ENCODE results near the gene GPR17.

Gene GPR17

DNA sequence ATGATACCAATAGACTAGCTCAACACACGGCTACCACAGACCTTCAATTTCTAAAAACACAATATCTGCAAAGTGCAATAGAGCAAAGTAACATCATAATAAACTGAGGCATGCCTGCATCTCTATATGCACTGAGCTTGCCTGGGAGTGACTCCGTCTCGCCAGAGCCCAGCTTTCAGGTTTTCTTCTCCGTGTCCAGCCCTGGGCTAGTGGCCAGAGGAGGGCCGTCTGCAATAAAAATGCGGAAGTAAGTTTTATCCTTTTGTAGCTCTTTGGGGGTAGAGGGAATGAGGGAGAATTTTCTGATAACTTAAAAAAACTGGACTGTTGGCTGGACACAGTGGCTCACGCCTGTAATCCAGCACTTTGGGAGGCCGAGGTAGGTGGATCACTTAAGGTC is 41.0 kb upstream of the GPR17 start:
- TF ChIP-seq BACH2 (CRISPR knock-in tag; IDR thresholded peaks at IDR 0.05; ENCODE audit: borderline replicate concordance): no peak
- TF ChIP-seq CSDC2 (CRISPR knock-in tag; IDR thresholded peaks at IDR 0.05): no peak
- TF ChIP-seq TCF4 (CRISPR knock-in tag; IDR thresholded peaks at IDR 0.05; ENCODE audit: borderline replicate concordance): no peak
- TF ChIP-seq TOX (CRISPR knock-in tag; IDR thresholded peaks at IDR 0.05; ENCODE audit: borderline replicate concordance): no peak
- TF ChIP-seq, protein P1, sequence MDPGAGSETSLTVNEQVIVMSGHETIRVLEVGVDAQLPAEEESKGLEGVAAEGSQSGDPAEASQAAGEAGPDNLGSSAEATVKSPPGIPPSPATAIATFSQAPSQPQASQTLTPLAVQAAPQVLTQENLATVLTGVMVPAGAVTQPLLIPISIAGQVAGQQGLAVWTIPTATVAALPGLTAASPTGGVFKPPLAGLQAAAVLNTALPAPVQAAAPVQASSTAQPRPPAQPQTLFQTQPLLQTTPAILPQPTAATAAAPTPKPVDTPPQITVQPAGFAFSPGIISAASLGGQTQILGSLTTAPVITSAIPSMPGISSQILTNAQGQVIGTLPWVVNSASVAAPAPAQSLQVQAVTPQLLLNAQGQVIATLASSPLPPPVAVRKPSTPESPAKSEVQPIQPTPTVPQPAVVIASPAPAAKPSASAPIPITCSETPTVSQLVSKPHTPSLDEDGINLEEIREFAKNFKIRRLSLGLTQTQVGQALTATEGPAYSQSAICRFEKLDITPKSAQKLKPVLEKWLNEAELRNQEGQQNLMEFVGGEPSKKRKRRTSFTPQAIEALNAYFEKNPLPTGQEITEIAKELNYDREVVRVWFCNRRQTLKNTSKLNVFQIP (CRISPR knock-in tag; IDR thresholded peaks at IDR 0.05; ENCODE audit: borderline replicate concordance, low read depth): no peak
- no peak for TF ChIP-seq ESRRG (CRISPR knock-in tag; IDR thresholded peaks at IDR 0.05)
- TF ChIP-seq, protein P2, sequence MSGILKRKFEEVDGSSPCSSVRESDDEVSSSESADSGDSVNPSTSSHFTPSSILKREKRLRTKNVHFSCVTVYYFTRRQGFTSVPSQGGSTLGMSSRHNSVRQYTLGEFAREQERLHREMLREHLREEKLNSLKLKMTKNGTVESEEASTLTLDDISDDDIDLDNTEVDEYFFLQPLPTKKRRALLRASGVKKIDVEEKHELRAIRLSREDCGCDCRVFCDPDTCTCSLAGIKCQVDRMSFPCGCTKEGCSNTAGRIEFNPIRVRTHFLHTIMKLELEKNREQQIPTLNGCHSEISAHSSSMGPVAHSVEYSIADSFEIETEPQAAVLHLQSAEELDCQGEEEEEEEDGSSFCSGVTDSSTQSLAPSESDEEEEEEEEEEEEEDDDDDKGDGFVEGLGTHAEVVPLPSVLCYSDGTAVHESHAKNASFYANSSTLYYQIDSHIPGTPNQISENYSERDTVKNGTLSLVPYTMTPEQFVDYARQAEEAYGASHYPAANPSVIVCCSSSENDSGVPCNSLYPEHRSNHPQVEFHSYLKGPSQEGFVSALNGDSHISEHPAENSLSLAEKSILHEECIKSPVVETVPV (CRISPR knock-in tag; IDR thresholded peaks at IDR 0.05): no peak
- TF ChIP-seq OSR1 (CRISPR knock-in tag; IDR thresholded peaks at IDR 0.05): no peak
- no peak for TF ChIP-seq RARB (CRISPR knock-in tag; IDR thresholded peaks at IDR 0.05)
- no peak for TF ChIP-seq ZFP3 (CRISPR knock-in tag; IDR thresholded peaks at IDR 0.05)
- no peak for ATAC-seq

DNA sequence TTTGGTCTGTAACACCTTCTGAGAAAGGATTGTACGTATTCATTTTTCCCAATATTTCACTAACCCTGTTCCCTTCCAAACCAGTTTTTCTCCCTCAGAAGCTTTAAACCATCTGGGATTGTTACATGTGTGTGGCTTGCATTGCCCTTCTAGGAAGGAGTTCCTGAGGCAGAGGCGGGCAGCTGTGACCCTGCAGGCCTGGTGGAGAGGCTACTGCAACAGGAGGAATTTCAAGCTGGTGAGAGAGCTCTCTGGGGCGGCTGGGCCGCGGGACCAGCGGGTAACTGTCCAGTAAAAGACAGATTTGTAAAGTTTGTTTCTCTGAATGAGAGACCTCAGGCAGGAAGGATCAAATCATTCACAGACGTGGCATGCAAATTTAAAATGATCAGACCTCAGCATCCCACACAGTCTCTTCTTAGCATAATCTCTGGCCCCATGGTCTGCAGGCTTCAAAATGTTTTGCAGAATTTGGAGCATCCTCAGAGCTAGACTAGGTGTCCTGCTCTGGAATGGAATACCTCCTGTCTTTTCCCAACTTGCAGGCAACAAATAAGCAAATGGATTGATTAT is 40.2 kb upstream of the GPR17 start:
- no peak for ATAC-seq
- no peak for TF ChIP-seq ARNTL (CRISPR knock-in tag; IDR thresholded peaks at IDR 0.05; ENCODE audit: borderline replicate concordance, low read depth)
- TF ChIP-seq ZFP30 (CRISPR knock-in tag; IDR thresholded peaks at IDR 0.05): no peak
- TF ChIP-seq, protein P3, sequence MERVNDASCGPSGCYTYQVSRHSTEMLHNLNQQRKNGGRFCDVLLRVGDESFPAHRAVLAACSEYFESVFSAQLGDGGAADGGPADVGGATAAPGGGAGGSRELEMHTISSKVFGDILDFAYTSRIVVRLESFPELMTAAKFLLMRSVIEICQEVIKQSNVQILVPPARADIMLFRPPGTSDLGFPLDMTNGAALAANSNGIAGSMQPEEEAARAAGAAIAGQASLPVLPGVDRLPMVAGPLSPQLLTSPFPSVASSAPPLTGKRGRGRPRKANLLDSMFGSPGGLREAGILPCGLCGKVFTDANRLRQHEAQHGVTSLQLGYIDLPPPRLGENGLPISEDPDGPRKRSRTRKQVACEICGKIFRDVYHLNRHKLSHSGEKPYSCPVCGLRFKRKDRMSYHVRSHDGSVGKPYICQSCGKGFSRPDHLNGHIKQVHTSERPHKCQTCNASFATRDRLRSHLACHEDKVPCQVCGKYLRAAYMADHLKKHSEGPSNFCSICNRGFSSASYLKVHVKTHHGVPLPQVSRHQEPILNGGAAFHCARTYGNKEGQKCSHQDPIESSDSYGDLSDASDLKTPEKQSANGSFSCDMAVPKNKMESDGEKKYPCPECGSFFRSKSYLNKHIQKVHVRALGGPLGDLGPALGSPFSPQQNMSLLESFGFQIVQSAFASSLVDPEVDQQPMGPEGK (CRISPR knock-in tag; IDR thresholded peaks at IDR 0.05; ENCODE audit: borderline replicate concordance): no peak
- no peak for TF ChIP-seq TOX (CRISPR knock-in tag; IDR thresholded peaks at IDR 0.05; ENCODE audit: borderline replicate concordance)
- TF ChIP-seq TCF4 (CRISPR knock-in tag; IDR thresholded peaks at IDR 0.05; ENCODE audit: borderline replicate concordance): no peak
- TF ChIP-seq, protein P1 (CRISPR knock-in tag; IDR thresholded peaks at IDR 0.05; ENCODE audit: borderline replicate concordance, low read depth): no peak
- TF ChIP-seq BACH2 (CRISPR knock-in tag; IDR thresholded peaks at IDR 0.05; ENCODE audit: borderline replicate concordance): no peak
- no peak for TF ChIP-seq ZNF565 (CRISPR knock-in tag; conservative IDR thresholded peaks at IDR 0.05; ENCODE audit: low read depth)

DNA sequence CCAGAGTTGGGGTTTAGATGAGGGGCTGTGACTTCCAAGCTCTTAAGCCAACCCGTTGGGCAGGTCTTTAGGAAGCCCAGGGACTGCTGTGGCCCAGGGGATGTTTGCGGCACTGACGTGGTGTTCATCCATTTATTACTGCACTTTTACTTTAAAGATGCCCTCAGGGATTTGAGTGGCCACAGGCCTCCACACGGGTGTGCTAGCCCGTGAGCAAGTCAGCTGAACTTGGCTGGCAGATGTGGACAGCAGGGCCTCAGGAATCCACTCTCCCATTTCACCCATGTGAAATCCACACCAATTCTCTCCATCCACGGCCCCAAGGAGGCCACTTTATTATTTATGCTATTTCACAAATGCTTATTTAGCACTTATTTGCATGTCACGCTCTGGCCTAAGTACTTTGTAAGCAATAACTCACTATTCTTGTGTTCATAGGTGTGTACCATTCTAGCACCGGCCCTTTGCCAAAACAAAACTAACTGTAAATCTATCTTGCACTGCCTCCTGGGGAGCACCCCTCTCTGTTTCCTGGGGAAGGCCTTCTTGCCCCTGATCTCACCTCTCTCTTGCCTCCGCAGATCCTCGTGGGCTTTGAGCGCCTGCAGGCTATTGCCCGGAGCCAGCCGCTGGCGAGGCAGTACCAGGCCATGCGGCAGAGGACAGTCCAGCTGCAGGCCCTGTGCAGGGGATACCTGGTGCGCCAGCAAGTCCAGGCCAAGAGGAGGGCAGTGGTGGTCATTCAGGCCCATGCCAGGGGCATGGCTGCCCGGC is 39.1 kb upstream of the GPR17 start:
- no peak for ATAC-seq
- TF ChIP-seq ISL1 (CRISPR knock-in tag; IDR thresholded peaks at IDR 0.05): no peak
- TF ChIP-seq GLIS3 (CRISPR knock-in tag; IDR thresholded peaks at IDR 0.05): no peak
- no peak for TF ChIP-seq ARNTL (CRISPR knock-in tag; IDR thresholded peaks at IDR 0.05; ENCODE audit: borderline replicate concordance, low read depth)
- no peak for TF ChIP-seq ZNF70 (CRISPR knock-in tag; IDR thresholded peaks at IDR 0.05)
- TF ChIP-seq, protein P4, sequence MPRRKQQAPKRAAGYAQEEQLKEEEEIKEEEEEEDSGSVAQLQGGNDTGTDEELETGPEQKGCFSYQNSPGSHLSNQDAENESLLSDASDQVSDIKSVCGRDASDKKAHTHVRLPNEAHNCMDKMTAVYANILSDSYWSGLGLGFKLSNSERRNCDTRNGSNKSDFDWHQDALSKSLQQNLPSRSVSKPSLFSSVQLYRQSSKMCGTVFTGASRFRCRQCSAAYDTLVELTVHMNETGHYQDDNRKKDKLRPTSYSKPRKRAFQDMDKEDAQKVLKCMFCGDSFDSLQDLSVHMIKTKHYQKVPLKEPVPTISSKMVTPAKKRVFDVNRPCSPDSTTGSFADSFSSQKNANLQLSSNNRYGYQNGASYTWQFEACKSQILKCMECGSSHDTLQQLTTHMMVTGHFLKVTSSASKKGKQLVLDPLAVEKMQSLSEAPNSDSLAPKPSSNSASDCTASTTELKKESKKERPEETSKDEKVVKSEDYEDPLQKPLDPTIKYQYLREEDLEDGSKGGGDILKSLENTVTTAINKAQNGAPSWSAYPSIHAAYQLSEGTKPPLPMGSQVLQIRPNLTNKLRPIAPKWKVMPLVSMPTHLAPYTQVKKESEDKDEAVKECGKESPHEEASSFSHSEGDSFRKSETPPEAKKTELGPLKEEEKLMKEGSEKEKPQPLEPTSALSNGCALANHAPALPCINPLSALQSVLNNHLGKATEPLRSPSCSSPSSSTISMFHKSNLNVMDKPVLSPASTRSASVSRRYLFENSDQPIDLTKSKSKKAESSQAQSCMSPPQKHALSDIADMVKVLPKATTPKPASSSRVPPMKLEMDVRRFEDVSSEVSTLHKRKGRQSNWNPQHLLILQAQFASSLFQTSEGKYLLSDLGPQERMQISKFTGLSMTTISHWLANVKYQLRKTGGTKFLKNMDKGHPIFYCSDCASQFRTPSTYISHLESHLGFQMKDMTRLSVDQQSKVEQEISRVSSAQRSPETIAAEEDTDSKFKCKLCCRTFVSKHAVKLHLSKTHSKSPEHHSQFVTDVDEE (CRISPR knock-in tag; IDR thresholded peaks at IDR 0.05): no peak
- TF ChIP-seq SNAI2 (CRISPR knock-in tag; IDR thresholded peaks at IDR 0.05): no peak
- TF ChIP-seq ZFP30 (CRISPR knock-in tag; IDR thresholded peaks at IDR 0.05): no peak
- TF ChIP-seq ZFP3 (CRISPR knock-in tag; IDR thresholded peaks at IDR 0.05): no peak
- TF ChIP-seq, protein P5, sequence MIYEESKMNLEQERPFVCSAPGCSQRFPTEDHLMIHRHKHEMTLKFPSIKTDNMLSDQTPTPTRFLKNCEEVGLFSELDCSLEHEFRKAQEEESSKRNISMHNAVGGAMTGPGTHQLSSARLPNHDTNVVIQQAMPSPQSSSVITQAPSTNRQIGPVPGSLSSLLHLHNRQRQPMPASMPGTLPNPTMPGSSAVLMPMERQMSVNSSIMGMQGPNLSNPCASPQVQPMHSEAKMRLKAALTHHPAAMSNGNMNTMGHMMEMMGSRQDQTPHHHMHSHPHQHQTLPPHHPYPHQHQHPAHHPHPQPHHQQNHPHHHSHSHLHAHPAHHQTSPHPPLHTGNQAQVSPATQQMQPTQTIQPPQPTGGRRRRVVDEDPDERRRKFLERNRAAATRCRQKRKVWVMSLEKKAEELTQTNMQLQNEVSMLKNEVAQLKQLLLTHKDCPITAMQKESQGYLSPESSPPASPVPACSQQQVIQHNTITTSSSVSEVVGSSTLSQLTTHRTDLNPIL (CRISPR knock-in tag; IDR thresholded peaks at IDR 0.05; ENCODE audit: low read depth): no peak
- no peak for TF ChIP-seq ZC3H10 (CRISPR knock-in tag; IDR thresholded peaks at IDR 0.05)
- TF ChIP-seq CSDC2 (CRISPR knock-in tag; IDR thresholded peaks at IDR 0.05): no peak
- TF ChIP-seq BACH2 (CRISPR knock-in tag; IDR thresholded peaks at IDR 0.05; ENCODE audit: borderline replicate concordance): no peak
- TF ChIP-seq, protein P3 (CRISPR knock-in tag; IDR thresholded peaks at IDR 0.05; ENCODE audit: borderline replicate concordance): no peak
- TF ChIP-seq PPARA (CRISPR knock-in tag; IDR thresholded peaks at IDR 0.05; ENCODE audit: borderline replicate concordance): no peak
- no peak for TF ChIP-seq OSR1 (CRISPR knock-in tag; IDR thresholded peaks at IDR 0.05)
- no peak for TF ChIP-seq TOX (CRISPR knock-in tag; IDR thresholded peaks at IDR 0.05; ENCODE audit: borderline replicate concordance)
- no peak for TF ChIP-seq ZNF565 (CRISPR knock-in tag; conservative IDR thresholded peaks at IDR 0.05; ENCODE audit: low read depth)

Measured in SK-N-SH treated with all-trans-retinoic acid at 6 μM for 48 hours (cell line).